Stimulated activated memory B cell treated with anti-CD40 and anti-IgM and Interleukin-4, amounts not matched to agents 10 μg/mL and 1 μg/mL and 100 μg/mL, for 72 hours (primary cell): Measurements from ENCODE around the gene CHRNG.

ENCODE experiments used
- ATAC-seq: fragments of 150-1000 bp; cut with Tn5 transposase; 2 replicates; pipeline ENCODE4 v1.10.0; 2021
- H3K27ac Mint-ChIP-seq: one replicate; pipeline ENCODE4 v1.8.0; 2022; ENCODE audit warnings: mild to moderate bottlenecking, mixed read lengths
- H3K27me3 Mint-ChIP-seq: one replicate; pipeline ENCODE4 v1.8.0; 2022; ENCODE audit warnings: mixed read lengths
- H3K36me3 Mint-ChIP-seq: one replicate; pipeline ENCODE4 v1.8.0; 2022; ENCODE audit warnings: mixed read lengths
- H3K4me1 Mint-ChIP-seq: one replicate; pipeline ENCODE4 v1.8.0; 2022; ENCODE audit warnings: mixed read lengths
- H3K4me3 Mint-ChIP-seq: one replicate; pipeline ENCODE4 v1.8.0; 2022; ENCODE audit warnings: mild to moderate bottlenecking, moderate library complexity, mixed read lengths
- H3K9me3 Mint-ChIP-seq: one replicate; pipeline ENCODE4 v1.8.0; 2022; ENCODE audit warnings: mixed read lengths

Gene CHRNG

DNA sequence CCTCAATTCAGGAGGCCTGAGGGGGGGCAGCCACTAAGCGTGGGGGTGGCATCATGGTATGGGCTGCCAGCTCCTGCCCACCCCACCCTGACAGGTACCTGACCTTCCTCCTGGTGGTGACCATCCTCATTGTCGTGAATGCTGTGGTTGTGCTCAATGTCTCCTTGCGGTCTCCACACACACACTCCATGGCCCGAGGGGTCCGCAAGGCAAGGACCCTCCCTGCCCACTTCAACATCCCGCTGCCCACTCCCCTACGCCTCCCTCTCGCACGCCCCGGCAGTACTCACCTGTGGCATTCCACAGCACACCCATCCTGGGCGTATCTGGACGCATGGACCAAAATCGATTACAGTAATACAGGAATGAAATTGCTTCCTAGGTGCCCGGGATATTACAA lies 4.0 kb downstream of the CHRNG start:
- H3K4me3 Mint-ChIP-seq, result no peak overlapping the region

GRCh38 chr2:232543928-232544631 lies 4.6 kb downstream of the CHRNG start:
- H3K4me3 Mint-ChIP-seq, result no peak overlapping the region
- H3K27me3 Mint-ChIP-seq, result peaks cover 5% of the 10 kb centered on the region
- H3K27ac Mint-ChIP-seq, result no peak overlapping the region
- ATAC-seq, result no peak
- no peaks in the 10 kb centered on the region for H3K9me3 Mint-ChIP-seq
- H3K4me1 Mint-ChIP-seq, result peaks cover 44% of the 10 kb centered on the region
- peaks cover 27% of the 10 kb centered on the region for H3K36me3 Mint-ChIP-seq

More for the DNA sequence above, 4.0 kb downstream of the CHRNG start:
- peaks cover 10% of the 10 kb centered on the region for H3K27me3 Mint-ChIP-seq
- peaks cover 46% of the 10 kb centered on the region for H3K4me1 Mint-ChIP-seq
- no peak overlapping the region for H3K27ac Mint-ChIP-seq
- H3K9me3 Mint-ChIP-seq, result no peaks in the 10 kb centered on the region
- H3K36me3 Mint-ChIP-seq, result peaks cover 24% of the 10 kb centered on the region
- no peak for ATAC-seq

GRCh38 chr2:232544674-232545073 lies 5.2 kb downstream of the CHRNG start:
- H3K9me3 Mint-ChIP-seq, result no peaks in the 10 kb centered on the region
- no peak overlapping the region for H3K27ac Mint-ChIP-seq
- peaks cover 27% of the 10 kb centered on the region for H3K36me3 Mint-ChIP-seq
- H3K4me1 Mint-ChIP-seq, result peaks cover 45% of the 10 kb centered on the region
- no peak for ATAC-seq
- H3K4me3 Mint-ChIP-seq, result no peak overlapping the region
- no peaks in the 10 kb centered on the region for H3K27me3 Mint-ChIP-seq

DNA sequence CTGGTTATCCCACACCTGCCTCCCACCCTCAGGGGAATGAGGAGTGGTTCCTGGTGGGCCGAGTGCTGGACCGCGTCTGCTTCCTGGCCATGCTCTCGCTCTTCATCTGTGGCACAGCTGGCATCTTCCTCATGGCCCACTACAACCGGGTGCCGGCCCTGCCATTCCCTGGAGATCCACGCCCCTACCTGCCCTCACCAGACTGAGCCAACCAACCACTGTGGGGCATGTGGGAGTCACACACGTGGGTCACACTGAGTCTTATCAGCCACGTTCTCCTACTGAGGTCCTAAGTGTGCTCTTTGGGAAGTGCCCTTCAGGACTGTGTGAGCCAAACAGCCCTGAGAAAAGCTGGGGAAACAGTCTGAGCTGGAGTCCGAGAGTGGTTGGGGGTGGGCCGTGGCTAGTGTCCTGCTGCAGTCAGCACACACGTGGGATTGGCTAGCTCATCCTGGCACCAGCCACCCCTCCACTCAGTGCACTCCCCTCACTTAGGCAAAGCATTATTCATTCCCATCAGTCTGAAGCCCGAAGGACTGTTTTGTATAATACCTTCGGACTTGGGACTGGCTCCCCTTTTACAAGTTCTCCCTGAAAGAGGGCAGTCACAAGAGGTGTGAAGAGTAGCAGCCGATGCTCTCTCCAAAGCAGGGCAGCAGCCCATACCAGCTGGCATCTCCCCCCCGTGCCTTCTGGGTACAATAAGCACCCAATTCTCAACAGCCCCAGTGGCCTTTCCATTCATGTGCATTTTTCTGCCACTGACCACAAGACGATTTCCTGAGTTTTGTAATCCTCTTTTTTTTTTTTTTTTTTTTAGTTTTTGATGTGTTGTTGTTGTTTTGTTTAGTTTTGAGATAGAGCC lies 6.3 kb downstream of the CHRNG start:
- H3K27ac Mint-ChIP-seq, result no peak overlapping the region
- H3K4me1 Mint-ChIP-seq, result peaks cover 42% of the 10 kb centered on the region
- H3K9me3 Mint-ChIP-seq, result no peaks in the 10 kb centered on the region
- H3K36me3 Mint-ChIP-seq, result peaks cover 27% of the 10 kb centered on the region
- ATAC-seq, result no peak
- no peak overlapping the region for H3K4me3 Mint-ChIP-seq
- H3K27me3 Mint-ChIP-seq, result no peaks in the 10 kb centered on the region

DNA sequence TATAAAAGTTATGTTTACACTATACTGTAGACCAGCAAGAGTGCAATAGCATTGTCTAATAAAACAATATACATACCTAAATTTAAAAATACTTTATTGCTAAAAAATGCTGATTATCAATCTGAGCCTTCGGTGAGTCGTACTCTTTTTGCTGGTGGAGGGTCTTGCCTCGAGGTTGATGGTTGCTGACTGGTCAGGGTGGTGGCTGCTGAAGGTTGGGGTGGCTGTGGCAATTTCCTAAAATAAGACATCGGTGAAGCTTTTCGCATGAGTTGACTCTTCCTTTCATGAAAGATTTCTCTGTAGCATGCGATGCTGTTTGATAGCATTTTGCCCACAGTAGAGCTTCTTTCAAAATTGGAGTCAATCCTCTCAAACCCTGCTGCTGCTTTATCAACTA lies 8.5 kb downstream of the CHRNG start:
- Mint-ChIP-seq H3K36me3 (peaks cover 27% of the 10 kb centered on the region), H3K4me1 (peaks cover 42% of the 10 kb centered on the region), H3K9me3 (no peaks in the 10 kb centered on the region), H3K27me3 (no peaks in the 10 kb centered on the region), H3K27ac (no peak overlapping the region), H3K4me3 (no peak overlapping the region)
- ATAC-seq, result no peak

DNA sequence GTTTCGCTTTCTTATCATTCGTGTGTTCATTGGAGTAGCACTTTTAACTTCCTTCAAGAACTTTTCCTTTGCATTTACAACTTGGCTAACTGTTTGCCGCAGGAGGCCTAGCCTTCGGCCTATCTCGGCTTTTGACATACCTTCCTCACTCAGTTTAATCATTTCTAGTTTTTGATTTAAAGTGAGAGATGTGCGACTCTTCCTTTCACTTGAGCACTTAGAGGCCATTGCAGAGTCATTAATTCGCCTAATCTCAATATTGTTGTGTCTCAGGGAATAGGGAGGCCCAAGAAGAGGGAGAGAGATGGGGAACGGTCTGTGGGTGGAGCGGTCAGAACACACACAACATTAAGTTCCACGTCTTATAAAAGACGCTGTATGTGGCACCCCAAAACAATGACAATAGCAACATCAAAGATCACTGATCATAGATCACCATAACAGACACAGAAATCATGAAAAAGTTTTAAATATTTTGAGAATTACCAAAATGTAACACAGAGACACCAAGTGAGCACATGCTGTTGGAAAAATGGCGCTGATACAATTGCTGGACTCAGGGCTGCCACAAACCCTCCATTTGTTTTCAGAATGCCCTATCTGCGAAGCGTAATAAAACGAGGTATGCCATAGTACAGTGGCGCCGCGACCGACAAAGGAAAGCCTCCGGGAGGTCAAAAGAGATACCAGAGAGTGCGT lies 10.3 kb downstream of the CHRNG start:
- peaks cover 60% of the 10 kb centered on the region for H3K4me1 Mint-ChIP-seq
- peaks cover 27% of the 10 kb centered on the region for H3K36me3 Mint-ChIP-seq
- ATAC-seq, result no peak
- no peaks in the 10 kb centered on the region for H3K9me3 Mint-ChIP-seq
- peak overlapping the region; percentile 99 for H3K27ac Mint-ChIP-seq
- H3K4me3 Mint-ChIP-seq, result peak overlapping the region; percentile 100
- no peaks in the 10 kb centered on the region for H3K27me3 Mint-ChIP-seq

DNA sequence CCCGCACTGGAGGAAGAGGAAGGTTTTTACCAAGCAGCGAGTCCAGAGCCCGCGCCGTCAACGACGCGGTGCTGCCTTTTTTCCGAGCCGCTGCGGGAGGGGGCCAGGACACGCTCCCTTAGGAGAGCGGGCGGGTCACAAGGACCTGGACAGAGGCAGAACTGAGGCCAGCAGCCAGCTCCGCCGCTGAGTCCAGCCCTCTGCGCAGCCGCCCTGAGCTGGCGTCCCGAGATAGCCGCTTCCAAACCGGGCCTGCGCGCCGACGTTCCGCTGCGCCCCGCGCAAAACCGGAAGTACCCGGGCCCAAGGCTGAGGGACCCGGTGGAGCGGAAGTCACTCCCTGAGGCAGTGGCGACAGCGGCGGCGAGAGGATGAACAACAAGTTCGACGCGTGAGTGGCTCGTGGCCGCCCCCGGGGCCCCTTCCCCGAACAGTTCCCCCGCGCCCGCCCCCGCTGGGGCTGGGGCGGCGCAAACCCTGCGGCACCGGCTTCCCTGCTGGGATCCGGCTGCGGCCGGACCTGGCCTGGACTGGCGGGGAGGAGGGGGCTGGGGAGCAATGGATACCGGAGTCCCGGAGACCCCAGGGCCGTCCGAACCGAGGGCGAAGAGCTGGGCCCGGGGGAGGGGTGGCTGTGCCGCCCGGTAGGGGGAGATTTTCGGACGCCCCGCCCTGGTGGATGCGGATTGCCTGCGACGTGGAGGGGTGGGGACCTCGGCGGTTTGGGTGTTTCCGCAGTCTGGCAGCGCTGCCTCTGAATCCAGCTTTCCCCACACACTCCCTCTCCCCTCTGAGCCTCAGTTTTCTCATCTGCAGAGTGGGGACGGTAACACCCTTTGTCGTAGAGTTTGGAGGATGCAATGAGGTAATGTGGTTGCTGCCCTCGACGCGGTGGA lies 11.1 kb downstream of the CHRNG start, which contains the start of the genes EIF4E2 and TIGD1:
TSS of gene EIF4E2 (plus strand) at position 336 of the 896 bp plus-strand sequence. CDS start at position 372, 36 bp downstream.
TSS of gene TIGD1 (minus strand) at position 204 of the 896 bp plus-strand sequence. CDS start 675 bp downstream, outside the sequence.
- peak; percentile 98 for ATAC-seq
- Mint-ChIP-seq H3K36me3 (peaks cover 30% of the 10 kb centered on the region), H3K9me3 (no peaks in the 10 kb centered on the region), H3K27ac (peak within 1 kb of the TSS; percentile 99), H3K4me3 (peak within 1 kb of the TSS; percentile 100), H3K27me3 (no peaks in the 10 kb centered on the region), H3K4me1 (peaks cover 65% of the 10 kb centered on the region)

DNA sequence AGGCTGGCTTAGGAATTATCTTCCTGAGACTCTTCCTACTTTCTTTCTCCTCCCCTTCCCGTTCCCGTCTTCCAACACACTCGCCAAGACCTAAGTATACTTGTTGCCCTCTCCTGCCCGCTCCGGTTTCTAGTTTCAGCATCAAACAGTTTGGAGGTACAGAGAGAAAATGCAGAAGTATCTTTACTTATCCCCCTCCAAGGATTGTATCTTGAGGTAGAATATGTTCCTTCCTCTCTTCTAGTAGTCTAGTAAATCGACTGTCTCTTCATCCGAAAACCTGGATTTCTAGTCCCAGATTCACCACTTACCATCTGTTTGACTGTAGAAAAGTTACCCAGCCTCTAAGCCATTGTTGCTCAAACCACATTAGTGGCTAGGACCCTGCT lies 11.8 kb downstream of the CHRNG start:
- peaks cover 34% of the 10 kb centered on the region for H3K36me3 Mint-ChIP-seq
- peak overlapping the region; percentile 100 for H3K4me3 Mint-ChIP-seq
- no peaks in the 10 kb centered on the region for H3K9me3 Mint-ChIP-seq
- peak overlapping the region; percentile 99 for H3K27ac Mint-ChIP-seq
- ATAC-seq, result no peak
- H3K4me1 Mint-ChIP-seq, result peaks cover 67% of the 10 kb centered on the region
- H3K27me3 Mint-ChIP-seq, result no peaks in the 10 kb centered on the region

- Mint-ChIP-seq H3K4me3 (peak overlapping the region; percentile 100), H3K27ac (peak overlapping the region; percentile 99), H3K27me3 (no peaks in the 10 kb centered on the region), H3K36me3 (peaks cover 34% of the 10 kb centered on the region), H3K4me1 (peaks cover 62% of the 10 kb centered on the region), H3K9me3 (no peaks in the 10 kb centered on the region)
- no peak for ATAC-seq
These were observed 12.3 kb downstream of the CHRNG start for GRCh38 chr2:232551776-232552175.

DNA sequence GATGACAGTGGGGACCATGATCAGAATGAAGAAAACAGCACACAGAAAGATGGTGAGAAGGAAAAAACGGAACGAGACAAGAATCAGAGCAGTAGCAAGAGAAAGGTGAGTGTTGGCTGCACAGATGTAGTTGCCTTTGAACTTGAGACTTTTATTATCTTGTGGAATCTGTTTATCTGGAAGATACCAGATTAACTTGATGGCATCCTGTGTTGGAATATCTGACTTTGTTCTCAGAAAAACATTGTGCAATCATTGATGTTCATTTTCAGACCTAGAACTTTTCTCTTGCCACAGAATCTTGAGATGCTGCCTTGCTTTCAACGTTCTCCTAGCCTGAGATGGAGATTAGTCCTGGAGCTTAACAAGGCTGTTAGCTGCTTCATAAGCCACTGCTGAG lies 16.9 kb downstream of the CHRNG start:
- no peak overlapping the region for H3K27ac Mint-ChIP-seq
- no peak for ATAC-seq

GRCh38 chr2:232562515-232563151 lies 23.1 kb downstream of the CHRNG start:
- ATAC-seq, result peak; percentile 83
- H3K4me1 Mint-ChIP-seq, result peaks cover 6% of the 10 kb centered on the region
- no peaks in the 10 kb centered on the region for H3K27me3 Mint-ChIP-seq
- peak overlapping the region; percentile 64 for H3K27ac Mint-ChIP-seq
- peaks cover 77% of the 10 kb centered on the region for H3K36me3 Mint-ChIP-seq
- no peak overlapping the region for H3K4me3 Mint-ChIP-seq
- no peaks in the 10 kb centered on the region for H3K9me3 Mint-ChIP-seq

More for the DNA sequence above, 16.9 kb downstream of the CHRNG start:
- Mint-ChIP-seq H3K27me3 (no peaks in the 10 kb centered on the region), H3K4me3 (no peak overlapping the region), H3K36me3 (peaks cover 67% of the 10 kb centered on the region), H3K9me3 (no peaks in the 10 kb centered on the region), H3K4me1 (peaks cover 37% of the 10 kb centered on the region)

DNA sequence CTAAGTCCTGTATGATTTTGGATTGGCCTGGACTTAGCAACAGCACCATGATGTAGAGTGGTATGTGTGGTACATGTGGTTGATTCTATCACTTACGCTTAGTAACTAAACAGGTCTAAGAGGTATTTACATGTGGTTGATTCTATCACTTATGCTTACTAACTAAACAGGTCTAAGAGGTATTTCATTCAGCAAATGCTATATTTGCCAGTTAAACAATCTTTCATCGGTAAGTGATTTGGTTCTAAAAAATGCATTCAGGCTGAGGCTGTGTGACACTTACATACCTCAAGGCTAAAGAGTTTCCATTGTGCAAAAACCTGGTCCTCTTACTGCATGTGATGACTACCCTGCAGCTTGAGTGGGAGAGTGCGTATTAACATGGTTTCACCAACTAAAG lies 24.1 kb downstream of the CHRNG start:
- Mint-ChIP-seq H3K27ac (peak overlapping the region; percentile 64), H3K36me3 (peaks cover 81% of the 10 kb centered on the region), H3K4me3 (no peak overlapping the region), H3K9me3 (no peaks in the 10 kb centered on the region), H3K4me1 (peaks cover 6% of the 10 kb centered on the region), H3K27me3 (no peaks in the 10 kb centered on the region)
- no peak for ATAC-seq

- Mint-ChIP-seq H3K27ac (no peak overlapping the region), H3K9me3 (no peaks in the 10 kb centered on the region), H3K36me3 (peaks cover 82% of the 10 kb centered on the region), H3K4me1 (no peaks in the 10 kb centered on the region), H3K27me3 (no peaks in the 10 kb centered on the region), H3K4me3 (no peak overlapping the region)
- no peak for ATAC-seq
These were observed 28.2 kb downstream of the CHRNG start for GRCh38 chr2:232567721-232568120.

GRCh38 chr2:232568161-232568560 lies 28.7 kb downstream of the CHRNG start:
- H3K27ac Mint-ChIP-seq, result no peak overlapping the region
- no peaks in the 10 kb centered on the region for H3K27me3 Mint-ChIP-seq
- H3K36me3 Mint-ChIP-seq, result peaks cover 78% of the 10 kb centered on the region
- H3K4me1 Mint-ChIP-seq, result no peaks in the 10 kb centered on the region
- no peak overlapping the region for H3K4me3 Mint-ChIP-seq
- no peaks in the 10 kb centered on the region for H3K9me3 Mint-ChIP-seq
- ATAC-seq, result no peak
